Esophagus muscularis mucosa (tissue), 3 donors: ENCODE data around the gene IQCH.

Source experiments
- POLR2A ChIP-seq: fragments of 450-650 bp; IDR thresholded peaks from one replicate; pipeline ENCODE4 v1.6.1; 2017; ENCODE audit warnings: antibody characterized with exemption, moderate library complexity, mild to moderate bottlenecking, low read depth
- TF ChIP-seq, protein P1 (sequence below), 3 experiments: fragments of 200-600 bp in 2 of 3; fragments of 450-650 bp in 1 of 3; sonication (generic) in 2 of 3; IDR thresholded peaks; one replicate each; pipeline ENCODE4 v1.5.1; 2017 to 2019; ENCODE audit warnings: antibody characterized with exemption in 3 of 3, mild to moderate bottlenecking in 2 of 3, moderate library complexity in 1 of 3

DNA sequence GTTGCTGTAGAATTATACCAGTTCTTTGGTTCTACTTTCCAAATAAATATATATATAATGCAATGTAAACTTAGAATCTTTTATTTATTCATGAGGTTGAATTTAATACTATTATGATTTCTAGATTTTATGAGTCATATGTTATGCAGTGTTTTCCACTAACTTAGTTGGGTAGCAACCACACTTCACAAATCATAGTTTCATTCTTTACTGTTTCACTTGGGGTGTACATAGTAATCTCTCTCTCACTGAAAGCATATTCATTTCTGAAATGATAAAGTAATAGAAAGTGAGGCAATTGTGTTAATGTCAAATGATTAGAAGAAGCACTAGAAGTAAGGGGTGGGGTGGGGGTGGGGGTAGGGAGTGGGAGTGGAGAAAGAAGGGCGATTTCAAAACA is 52.6 kb downstream of the IQCH start:
- TF ChIP-seq, protein P1, sequence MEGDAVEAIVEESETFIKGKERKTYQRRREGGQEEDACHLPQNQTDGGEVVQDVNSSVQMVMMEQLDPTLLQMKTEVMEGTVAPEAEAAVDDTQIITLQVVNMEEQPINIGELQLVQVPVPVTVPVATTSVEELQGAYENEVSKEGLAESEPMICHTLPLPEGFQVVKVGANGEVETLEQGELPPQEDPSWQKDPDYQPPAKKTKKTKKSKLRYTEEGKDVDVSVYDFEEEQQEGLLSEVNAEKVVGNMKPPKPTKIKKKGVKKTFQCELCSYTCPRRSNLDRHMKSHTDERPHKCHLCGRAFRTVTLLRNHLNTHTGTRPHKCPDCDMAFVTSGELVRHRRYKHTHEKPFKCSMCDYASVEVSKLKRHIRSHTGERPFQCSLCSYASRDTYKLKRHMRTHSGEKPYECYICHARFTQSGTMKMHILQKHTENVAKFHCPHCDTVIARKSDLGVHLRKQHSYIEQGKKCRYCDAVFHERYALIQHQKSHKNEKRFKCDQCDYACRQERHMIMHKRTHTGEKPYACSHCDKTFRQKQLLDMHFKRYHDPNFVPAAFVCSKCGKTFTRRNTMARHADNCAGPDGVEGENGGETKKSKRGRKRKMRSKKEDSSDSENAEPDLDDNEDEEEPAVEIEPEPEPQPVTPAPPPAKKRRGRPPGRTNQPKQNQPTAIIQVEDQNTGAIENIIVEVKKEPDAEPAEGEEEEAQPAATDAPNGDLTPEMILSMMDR (IDR thresholded peaks at IDR 0.05), result no peak
- no peak for TF ChIP-seq POLR2A
